HG02678 (cell line): ENCODE results near the gene NT5C1B.

Source experiments
- ATAC-seq: cut with Tn5 transposase; IDR thresholded peaks from one replicate; pipeline ENCODE4 v1.9.1; 2021; ENCODE audit warnings: mild to moderate bottlenecking, moderate library complexity; ENCODE audit not compliant: unreplicated experiment

NT5C1B gene

DNA sequence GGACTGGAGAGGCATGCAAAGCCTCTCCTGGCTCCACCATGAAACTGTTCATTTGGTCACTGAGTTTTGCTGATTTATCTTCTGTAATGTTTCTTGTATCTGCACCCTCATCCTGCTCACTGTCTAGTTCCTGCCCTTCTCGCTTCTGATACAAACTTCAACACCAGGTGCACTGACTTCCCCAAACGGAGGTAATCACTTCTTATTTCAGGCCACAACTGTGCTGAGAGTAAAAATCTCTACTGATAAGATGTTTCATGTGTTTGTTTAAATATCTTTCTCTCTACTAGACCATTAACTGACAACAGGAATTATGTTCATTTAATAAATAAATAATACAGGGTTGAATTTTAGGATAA lies 10.9 kb upstream of the NT5C1B start:
- ATAC-seq: no peak

DNA sequence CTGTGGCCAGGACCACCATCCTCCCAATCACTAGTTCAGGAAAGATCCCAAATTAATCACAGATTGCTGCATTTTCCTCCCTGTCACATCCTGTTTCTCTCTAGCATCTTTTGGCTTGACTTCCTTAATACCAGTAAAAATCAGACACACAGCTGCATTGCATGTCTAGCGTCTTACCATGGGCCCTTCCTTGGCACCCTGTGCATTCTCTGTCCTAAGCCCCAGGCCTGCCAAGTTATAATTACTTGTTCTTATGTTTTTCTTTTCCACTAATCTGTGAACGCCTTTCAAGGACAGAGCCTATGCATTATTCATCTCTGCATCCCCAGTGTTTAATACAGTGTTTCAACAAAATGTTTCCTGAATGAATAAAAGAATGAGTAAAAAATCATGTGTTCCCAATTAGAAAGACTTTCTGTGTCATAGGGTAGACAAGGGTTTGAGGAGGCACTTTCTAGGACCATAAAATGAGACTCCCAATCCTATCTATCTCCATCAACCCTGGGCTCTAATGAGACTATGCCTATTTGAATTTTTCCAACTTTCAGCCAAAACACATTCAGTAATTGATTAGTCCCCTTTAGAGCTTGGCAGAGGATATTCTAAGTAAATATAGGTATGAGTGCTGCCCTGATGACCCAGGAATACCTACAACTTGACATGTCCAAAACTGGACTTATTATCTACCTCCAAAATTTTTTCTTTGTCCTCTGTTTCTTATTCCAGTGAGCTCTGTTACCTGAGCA lies 10.3 kb upstream of the NT5C1B start:
- ATAC-seq: no peak

DNA sequence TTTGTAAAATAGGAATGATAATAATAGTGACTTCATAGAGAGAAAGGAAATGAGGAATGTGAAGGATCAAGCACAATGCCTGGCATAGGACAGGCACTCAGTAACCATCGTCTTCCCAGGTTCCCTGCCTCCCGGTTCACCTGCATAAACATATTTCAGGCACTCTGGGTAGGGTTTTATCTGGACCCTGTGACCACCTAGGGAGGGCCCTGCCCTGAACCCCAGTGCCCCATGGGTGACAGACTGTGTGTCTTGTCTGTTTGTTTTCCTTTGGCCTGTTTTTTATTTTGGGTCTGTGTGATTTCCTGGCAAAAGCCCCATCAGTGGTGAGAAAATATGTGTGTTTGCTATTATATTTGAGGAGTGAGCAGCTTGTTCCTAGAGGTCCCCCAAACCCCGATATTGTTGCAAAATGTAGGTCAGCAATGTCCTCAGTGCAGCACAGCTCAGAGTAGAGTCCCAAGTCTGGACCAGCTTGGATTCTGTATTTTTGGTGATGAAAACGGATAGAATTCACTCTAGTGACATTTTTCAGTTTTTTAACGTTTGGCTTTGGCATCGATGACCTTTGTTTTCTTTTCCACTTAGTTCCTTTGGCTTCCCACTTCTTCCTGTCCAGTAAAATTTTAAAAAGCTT lies 9.6 kb upstream of the NT5C1B start:
- ATAC-seq: no peak

DNA sequence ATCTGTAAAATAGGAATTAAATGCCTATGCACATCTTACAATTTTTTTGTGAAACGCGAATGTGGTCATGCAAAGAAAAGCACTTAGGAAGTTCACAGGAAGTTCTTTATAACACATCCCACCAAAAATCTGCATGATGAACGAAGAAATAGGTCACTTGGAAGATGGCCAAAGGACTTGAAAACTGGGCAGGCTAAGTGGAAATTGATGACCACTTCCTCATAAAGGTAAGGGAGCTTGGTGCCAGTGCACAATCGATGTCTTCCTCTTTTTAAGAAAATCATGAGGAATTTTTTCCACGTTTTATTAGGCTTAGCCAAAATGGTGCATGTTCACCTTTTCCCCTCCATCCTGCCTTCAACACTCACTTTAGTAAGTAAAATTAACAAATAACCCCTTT lies 8.2 kb upstream of the NT5C1B start:
- ATAC-seq: no peak

DNA sequence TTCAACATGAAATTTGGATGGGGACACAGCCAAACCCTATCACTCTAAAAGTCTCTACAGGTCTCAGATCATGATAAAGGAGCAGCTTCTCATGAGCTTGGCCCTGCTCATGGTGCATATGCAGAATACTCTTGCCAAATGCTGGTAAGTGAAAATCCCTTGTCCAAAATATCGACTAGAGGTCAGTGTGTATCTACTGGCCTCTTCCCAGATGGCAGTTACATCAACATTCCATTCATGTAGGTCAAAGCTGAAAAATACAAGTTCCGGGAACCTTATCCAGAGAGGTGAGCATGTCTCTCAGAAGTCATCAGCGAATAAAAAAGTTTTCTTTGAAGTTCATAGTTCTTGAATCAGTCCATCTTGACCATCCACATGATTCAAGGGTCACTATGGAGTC lies 7.6 kb upstream of the NT5C1B start:
- no peak for ATAC-seq

DNA sequence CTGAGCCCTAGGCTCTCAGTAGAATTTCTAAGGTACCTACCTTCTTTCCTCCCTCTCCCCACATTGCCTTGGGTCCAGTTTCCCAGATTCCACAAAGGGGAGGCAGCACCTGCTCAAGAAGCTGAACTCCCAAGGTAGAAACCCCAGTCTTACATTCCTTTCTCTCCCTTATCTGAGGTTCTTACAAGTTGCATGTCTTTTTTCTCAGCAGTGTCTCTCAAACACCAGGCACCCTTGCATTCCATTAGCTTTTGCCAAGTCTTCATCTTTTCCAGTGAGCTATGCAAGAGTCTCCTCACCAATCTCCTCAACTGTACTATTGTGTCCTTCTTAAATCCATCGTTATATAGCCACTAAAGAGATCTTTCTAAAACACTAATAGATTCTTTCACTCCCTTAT lies 4.1 kb upstream of the NT5C1B start:
- ATAC-seq: no peak

DNA sequence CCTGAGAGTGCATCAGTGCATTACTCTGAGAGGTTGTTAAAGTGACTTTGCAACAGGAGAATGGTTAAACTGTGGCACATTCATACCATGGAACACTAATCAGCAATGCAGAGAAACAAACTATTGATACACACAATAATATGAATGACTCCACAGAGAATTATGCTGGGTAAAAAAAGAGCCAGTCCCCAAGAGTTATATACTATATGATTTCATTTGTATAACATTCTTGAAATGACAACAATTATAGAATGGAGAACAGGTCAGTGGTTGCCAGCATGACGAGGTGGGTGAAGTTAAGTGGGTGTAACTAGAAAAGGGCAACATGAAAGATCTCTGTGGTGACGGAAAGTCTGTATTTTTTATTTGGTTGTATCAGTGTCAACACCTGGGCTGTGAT lies 3.0 kb upstream of the NT5C1B start:
- ATAC-seq: no peak

DNA sequence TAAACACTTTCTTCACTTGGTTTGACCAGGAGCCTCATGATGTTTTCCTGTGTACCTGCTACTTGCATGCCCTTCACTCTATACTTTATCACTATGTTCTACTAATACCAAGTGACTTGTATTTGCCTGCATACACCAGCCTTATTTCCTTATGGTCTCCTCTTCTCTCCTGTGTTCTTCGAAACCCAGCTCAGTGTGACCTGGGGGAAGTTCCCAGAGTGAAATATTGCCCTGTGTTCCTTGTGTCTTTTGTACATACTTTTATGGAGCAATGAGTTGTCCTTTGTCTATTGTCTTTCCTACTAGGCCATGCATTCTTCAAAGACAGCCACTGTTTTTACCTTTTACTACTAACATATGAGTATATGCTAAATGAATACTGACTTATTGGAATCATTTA lies 567 bp downstream of the NT5C1B start:
- no peak for ATAC-seq

DNA sequence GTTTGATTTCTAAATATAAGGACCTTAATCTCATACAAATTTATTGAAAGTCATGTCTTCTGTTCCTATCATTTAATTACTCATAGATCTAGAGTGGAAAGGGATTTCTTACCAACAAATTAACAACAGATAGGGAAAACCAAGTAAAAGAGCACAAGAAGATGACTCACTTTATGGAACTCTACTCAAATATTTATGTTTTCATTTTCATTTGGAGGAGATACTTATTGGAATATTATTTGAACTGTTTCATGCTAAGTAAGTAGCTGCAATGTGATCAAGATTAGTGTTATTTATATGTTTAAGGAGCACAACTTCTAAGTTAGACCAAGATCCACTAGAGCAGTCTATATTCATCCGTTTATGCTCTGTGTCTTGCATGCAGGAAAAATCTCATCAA lies 1.3 kb downstream of the NT5C1B start:
- ATAC-seq: no peak

DNA sequence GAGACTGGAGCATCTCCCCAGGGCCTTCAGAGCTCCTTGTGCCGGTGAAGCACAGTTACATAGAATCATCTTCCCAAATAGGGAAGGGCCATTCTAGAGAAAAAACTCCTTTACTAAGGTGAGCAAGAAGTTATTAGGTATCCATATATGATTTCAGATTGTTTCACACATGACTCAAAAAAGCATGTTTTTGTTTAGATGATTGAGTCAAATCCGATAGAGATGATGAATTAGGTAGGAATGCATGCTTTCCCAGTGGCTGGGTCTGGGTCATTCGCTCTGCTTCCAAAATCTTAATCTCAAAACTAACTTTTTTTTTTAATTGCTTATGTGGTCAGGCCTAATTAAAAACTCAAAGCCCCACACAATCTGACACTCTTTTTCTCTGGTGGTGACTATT lies 3.8 kb downstream of the NT5C1B start:
- no peak for ATAC-seq

DNA sequence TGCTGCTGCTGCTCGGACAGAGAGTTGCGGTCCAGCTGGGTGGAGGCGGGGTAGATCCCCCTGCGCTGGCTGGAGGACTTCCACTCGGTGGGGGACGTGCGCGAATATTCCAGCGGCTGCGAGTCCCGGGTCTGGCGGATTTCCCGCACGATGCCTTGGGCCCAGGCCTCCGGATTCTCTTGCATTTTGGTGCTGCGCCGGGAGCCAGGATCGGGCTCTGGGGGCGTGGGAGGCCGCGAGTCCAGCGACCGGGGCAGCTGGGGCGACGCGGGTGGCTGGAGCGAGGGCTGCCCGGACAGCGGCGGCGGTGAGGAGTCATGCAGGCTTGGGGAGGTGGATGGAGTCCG lies 4.8 kb downstream of the NT5C1B start:
- no peak for ATAC-seq

DNA sequence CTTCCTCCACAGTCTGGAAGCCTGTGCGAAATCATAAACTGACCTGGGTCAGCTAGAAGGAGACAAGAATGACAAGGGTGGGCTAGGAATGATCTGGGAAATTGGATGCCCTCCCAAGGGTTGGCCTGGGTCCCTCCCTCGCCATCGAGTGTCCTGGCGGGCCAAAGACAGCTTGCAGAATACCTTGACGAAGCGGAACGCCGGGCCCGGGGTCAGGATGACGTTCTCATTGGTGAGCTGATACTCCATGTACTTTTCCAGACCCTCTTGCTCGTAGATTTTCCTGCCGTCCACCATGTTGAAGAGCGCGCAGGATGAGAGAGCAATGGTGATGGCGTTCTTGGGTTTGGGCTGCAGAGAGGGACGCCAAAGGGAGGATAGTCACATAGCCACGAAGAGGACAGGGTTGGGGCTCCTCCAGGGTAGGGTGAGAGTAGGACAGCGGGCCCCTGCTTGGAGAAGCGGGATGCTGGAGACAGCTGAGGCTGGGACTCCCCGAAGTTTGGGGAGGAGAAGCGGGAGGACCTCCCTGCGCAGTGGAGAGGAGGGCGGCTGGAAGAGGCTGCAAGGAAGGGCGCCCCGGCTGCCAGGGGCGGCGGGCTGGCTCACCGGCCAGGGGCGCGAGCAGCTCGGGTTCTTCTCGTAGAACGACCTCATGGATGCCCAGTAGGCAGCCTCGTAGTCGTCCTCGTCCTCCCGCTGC lies 5.3 kb downstream of the NT5C1B start:
- ATAC-seq: no peak

DNA sequence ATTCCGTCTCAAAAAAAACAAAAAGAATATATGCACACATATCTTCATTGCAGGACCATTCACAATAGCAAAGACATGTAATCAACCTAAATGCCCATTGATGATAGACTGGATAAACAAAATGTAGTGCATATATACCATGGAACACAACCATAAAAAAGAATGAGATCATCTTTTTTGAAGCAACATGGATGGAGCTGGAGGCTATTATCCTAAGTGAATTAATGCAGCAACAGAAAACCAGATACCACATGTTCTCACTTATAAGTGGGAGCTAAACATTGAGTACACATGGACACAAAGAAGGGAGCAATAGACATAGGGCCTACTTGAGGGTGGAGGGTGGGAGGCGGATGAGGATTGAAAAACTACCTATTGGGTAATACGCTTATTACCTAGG lies 8.8 kb downstream of the NT5C1B start:
- ATAC-seq: no peak

DNA sequence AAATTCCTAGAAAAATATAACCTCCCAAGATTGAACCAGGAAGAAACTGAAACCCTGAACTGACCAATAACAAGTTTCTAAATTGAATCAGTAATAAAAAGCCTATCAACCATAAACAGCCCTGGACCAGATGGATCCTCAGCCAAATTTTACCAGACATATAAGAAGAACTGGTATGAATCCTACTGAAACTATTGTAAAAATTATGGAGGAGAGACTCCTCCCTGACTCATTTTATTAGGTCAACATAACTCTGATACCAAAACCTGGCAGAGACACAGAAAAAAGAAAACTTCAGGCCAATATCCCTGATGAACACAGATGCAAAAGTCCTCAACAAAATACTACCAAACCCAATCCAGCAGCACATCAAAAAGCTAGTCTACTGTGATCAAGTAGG lies 11.3 kb downstream of the NT5C1B start:
- no peak for ATAC-seq

DNA sequence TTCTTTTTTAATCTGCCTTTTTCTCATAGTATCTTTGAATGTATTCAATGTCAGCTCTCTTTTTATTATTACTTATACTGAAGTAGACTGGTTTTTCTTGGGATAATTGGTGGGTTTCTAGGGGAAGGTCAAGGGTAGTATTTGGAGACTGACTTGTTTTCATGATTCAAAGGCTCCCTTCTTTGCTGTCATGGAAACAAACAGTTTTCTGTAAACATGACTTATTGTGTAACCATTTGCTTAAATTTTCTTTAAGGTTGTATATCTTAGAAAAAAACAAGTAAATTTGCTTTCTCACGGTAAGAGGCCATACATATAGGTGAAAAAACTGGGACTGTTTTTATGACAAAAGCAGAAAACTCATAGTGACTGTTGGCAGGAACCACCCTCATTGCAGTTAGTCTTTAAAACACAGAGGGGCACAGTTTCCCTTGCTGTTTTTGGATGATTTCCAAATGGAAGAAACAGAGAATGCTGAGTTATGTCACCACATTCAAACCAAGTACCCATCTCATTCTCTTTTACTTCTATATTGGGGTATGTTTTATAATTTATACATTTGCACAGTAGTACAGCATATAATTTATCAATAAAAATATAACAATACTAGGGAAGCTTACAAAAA lies 23.1 kb downstream of the NT5C1B start:
- ATAC-seq: no peak

DNA sequence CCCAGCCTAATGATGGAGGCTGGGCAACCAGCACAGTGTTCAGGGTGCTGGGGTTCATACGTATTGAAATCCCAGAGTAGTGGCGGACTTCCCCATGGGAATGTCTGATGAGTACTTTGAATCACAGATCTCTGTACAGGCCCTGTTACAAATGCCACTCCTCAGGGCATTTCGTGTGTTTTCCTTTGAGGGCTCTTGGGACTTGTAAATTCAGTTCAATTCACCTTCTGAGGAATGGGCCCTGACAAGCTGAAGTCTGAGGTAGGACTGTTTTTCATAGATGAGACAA lies 28.6 kb downstream of the NT5C1B start:
- no peak for ATAC-seq

DNA sequence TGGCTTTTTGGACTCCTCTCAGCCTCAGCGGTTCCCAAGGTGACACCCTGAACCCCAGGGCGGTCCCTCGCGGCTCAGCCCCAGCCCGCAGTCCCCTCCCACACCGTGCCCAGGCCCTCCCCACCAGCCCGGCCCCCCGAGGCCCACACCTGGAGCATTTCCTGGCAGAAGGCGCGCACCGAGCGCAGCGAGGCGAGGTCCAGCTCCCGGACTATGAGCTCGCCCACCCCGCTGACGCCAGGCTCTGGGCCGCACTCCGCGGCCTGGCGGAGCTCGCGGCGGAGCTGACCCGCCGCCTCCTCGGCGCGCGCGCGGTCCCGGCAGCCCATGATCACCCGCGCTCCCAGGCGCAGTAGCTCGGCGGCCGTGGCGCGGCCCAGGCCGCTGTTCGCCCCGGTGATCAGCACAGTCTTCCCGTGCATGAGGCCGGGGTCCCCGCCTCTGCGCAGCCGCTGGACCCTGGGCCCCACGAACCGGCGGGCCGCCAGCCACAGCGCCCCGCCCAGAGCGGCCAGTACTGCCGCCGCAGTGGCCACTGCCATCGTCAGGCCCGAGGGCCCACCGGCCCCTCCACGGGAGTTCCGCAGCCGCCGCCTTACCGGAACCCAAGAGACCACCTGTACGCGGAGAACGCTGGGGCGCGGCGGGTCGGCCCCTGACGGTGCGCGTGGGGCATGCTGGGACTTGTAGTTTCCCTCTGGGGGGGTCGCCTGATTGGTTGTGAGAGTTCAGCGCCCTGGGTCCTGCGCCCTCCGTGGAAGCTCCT lies 29.2 kb downstream of the NT5C1B start, which contains the start of gene RDH14:
RDH14 (minus strand) TSS at position 623 of the 766 bp plus-strand sequence; CDS start at position 542, 81 bp downstream.
- ATAC-seq: peak; percentile 94

DNA sequence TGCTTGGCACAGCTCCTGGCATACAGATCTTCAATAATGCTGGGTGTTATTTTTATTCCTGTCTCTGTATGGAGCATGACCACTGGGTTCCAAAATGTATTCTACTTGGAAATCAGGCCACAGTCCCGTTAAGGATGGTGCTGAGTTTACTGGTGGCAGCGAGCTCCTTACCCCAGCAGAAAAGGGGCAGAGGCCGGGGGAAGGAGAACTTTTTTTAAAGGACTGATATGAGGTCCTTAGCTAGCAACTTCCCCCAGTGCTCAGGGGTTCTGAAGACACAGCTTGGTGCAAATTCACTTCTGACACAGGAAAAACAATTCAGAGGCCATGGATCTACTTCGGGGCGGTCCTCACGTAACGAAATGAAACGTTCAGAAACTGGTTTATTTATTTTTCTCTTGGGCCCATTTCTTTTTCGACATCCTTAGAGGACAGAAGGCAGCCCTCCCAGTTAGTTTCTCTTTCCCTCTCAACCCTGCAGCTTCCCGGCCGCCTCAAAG lies 29.8 kb downstream of the NT5C1B start:
- no peak for ATAC-seq

DNA sequence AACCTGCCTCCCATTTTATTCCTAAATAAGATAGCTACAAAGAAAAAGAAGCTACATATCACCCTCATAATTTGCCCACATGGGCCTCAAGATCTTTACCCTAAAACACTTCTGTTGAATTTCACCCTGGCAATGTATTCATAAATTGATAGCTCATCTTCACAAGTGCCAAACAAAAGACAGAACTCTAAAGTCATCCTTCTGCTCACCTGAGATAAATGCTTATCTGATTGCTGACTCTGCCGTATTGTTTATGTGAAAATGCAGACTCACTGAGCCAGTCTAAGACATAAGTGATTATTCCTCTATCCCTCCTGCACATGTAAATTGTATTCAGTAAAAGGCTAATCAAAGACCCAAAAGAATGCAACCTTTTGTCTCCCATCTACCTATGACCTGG lies 30.9 kb downstream of the NT5C1B start:
- ATAC-seq: no peak

DNA sequence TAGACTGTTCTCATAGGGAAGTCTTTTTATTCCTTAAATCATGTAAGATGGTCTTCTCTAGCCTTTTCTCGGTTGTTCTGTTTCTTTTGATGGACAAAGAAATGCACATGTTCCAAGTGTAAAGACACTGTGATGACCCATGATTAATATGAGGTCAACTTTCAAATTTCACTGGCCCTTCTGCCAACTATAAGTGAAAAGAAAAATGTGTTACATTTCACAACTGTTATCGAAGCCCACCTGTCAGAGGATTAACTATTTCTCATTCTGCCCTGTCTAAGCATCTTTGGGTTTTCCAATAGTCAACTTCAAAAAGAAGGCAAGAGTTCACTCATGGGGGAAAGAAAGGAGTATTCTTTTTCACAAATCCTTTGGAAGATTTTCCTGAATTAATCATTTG lies 32.2 kb downstream of the NT5C1B start:
- ATAC-seq: no peak
